ENCODE results near the gene SERP1.

SERP1 gene

DNA sequence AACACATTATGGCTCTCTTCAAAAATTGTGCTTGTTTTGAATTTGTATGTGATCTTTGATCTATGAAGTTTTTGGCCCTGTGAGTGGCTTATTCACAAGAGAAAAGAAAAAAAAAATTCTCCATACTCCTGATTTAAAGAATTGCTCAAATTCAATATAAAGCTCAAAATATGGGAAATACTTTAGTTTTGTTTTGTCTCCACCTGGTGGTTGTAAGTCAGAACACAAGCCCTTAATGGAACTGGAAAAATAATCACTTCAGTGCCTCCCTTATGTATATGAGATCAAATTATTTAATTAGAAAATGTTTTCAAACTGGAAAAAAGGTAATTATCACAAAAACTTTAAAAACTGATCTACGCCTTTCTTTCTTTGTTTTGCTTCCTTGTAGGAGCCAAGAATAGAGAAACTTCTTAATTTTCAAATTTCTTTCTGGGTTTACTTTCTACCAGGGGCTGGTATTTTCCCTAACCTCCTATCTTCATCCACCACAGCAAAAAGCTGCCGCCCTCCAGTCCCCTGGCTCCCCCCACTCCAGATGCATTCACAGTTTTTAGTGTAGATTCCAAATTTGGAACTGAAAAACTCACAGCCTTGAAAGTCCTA, 50.6 kb downstream of the SERP1 start:
- Histone ChIP-seq H3K27me3 (replicated peaks) (no peaks in the 10 kb centered on the region), H3K27ac (no peak overlapping the region), H3K36me3 (replicated peaks) (no peaks in the 10 kb centered on the region), H3K4me3 (ENCODE audit: low read depth, low read length) (no peak overlapping the region)
- peak; percentile 51 for TF ChIP-seq CTCF (IDR thresholded peaks at IDR 0.05; ENCODE audit: low read depth, low read length, missing control alignments)
- peak; percentile 43 for DNase-seq
- in situ Hi-C loops (cut with HindIII; ENCODE audit: low pct_ligation_motif_present, low sequenced_read_pairs) = loop anchor here (25.0 kb wide), 1 partner anchor 258 kb away; no protein-coding TSS in a partner anchor

DNA sequence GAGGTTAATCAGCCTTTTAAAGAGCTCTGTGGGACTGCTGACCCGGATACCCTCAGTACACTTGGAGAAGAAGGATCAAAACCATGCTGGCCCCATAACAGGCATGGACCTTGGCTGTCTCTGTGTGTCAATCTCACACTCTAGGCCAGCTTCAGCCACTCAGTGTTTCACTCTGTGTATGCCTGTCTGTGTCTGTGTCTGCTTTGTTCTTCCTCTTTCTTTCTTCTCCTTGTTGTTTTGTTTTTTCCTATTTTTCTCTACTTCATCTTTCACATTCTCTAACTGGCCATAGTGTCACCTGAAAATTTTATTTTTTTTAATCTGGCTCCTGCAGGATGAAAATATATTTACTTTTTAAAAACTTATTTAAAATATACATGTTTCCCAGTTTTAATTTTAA, 51.1 kb downstream of the SERP1 start:
- no peaks in the 10 kb centered on the region for H3K27me3 ChIP-seq (replicated peaks)
- no peak overlapping the region for H3K27ac ChIP-seq
- H3K36me3 ChIP-seq (replicated peaks) = no peaks in the 10 kb centered on the region
- DNase-seq = no peak
- in situ Hi-C loops (cut with HindIII; ENCODE audit: low pct_ligation_motif_present, low sequenced_read_pairs) = loop anchor here (25.0 kb wide), 1 partner anchor 258 kb away; no protein-coding TSS in a partner anchor
- no peak for TF ChIP-seq CTCF (IDR thresholded peaks at IDR 0.05; ENCODE audit: low read depth, low read length, missing control alignments)
- H3K4me3 ChIP-seq (ENCODE audit: low read depth, low read length) = no peak overlapping the region

DNA sequence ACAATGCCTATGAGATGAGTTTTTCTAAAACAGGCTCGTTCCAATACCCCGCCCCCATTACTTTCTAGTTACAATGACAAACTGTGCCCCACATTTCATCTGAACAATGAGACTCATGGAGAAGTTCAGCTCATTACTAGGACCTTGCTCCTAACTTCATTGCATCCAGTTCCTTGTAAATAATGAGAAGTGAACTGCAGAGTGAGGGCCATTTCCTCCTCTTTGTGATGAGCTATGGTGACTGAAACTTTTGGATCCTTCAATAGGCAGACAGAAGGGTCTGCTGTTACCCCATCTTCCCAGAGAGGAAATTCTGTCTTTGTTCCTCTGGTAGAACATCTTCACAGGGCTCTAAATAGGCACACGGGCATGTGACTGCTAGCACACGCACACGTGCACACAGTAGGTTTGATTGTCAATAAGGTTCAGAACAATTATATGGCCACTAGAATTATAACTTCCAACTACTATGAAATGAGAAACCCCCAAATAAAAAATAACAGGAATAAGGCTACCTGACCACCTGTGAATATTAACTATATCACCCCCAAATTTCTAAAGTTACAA, 51.8 kb downstream of the SERP1 start:
- DNase-seq = no peak
- H3K4me3 ChIP-seq (ENCODE audit: low read depth, low read length) = no peak overlapping the region
- no peaks in the 10 kb centered on the region for H3K36me3 ChIP-seq (replicated peaks)
- TF ChIP-seq CTCF (IDR thresholded peaks at IDR 0.05; ENCODE audit: low read depth, low read length, missing control alignments) = no peak
- in situ Hi-C loops (cut with HindIII; ENCODE audit: low pct_ligation_motif_present, low sequenced_read_pairs) = loop anchor here (25.0 kb wide), 1 partner anchor 257 kb away; no protein-coding TSS in a partner anchor
- H3K27ac ChIP-seq = no peak overlapping the region
- H3K27me3 ChIP-seq (replicated peaks) = no peaks in the 10 kb centered on the region
